SK-MEL-5 (cell line): ENCODE data around the gene ADH5. TPM values are rescaled to one million over a fixed set of nuclear protein-coding genes. Genes with fewer than 3 reads are reported as not detected.
"Not testable (repeated sequence)": the region's sequence is repeated elsewhere in the genome, so short reads cannot be mapped to it uniquely, and the experiment has no call there.

ENCODE experiments used
- DNase-seq: peaks from one replicate; pipeline ENCODE4 v3.0.0-alpha.2; 2016; ENCODE audit warnings: low read depth, low spot score
- in situ Hi-C: cut with HindIII; loops from 2 replicates; pipeline ENCODE4 v1.10.0; 2016; ENCODE audit warnings: low sequenced_read_pairs, high pct_unique_total_duplicates, low pct_unique_long_range_greater_than_20kb
- total RNA-seq: library from RNA; depleted of rRNA; stranded (reverse); fragments of >200 nt; shearing (Covaris generic); gene quantifications from 2 replicates; pipeline ENCODE4 v1.2.3, GENCODE V29; 2014

ADH5 gene
- total RNA-seq, 1 experiment from 2014 or later: 136 TPM

DNA sequence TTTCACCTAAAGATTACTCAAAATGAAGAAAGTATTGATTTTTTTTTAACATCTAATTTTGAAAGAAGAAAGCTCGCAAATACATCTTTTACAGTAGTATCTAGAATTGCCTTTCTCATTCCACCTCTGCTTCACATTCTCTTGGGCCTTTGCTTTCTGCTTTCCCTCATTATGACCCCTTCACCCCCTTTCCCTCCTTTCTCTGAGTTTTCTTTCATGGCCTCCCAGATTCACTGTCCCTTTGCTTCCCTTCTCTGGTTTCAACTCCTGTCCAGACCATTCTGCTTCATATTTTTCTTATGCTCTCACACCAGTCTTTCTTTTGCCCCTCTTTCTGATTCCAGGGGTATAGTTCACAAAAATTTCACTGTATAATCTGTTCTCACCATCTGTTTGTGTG, 29.0 kb downstream of the ADH5 start:
- in situ Hi-C loops: no loop called here
- no peak for DNase-seq

DNA sequence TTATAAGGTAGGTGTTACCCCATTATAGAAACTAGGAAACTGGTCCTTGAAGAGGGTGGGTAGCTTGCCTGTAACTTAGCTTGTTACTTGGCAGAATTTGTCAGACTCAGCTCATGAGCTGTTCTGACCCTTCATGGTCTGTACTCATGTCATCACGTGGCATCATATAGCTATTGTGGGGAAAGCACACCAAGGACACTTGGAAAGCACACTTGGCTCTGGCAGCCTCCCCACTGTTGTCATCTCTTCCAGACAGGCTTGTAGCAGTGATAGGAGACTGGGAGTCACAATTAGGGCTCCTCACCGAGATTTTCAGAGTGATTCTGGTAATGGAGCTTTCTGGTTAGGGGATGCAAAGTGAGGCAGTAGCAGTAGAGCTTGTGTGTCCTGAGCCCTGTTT, 30.4 kb downstream of the ADH5 start:
- in situ Hi-C loops: no loop called here
- DNase-seq: no peak

DNA sequence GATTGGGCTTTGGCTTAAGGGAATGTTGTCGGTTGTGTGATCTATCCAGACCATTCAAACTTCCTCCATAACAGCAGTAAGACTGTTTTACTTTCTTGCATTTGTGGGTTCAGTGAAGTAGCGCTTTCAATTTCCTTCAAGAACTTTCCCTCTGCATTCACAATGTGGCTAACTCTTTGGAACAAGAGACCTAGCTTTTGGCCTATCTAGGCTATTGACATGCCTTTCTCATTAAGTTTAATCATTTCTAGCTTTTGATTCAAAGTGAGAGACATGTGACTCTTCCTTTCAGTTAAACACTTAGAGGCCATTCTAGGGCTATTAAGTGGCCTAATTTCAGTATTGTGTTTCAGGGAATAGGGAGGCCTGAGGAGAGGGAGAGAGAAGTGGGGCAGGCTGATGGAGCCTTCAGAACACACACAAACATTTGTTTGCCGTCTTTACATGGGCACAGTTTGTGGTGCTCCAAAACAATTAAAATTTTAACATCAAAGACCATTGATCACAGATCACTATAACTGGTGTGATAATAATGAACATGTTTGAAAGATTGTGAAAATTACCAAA, 34.1 kb downstream of the ADH5 start:
- in situ Hi-C loops: no loop called here
- no peak for DNase-seq

DNA sequence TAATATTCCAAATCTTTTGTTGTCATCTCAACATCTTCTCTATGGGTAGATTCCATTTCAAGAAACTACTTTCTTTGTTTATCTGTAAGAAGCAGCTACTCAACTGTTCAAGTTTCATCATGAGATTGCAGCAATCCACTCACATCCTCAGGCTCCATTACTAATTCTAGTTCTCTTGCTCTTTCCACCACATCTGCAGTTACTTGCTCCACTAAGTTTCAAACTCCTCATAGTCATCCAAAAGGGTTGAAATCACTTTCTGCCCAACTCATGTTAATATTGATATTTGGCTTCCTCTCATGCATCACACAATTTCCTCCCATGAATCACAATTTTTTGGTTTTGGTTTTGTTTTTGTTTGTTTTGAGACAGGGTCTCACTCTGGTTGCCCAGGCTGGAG, 35.7 kb downstream of the ADH5 start:
- in situ Hi-C loops: no loop called here
- no peak for DNase-seq

DNA sequence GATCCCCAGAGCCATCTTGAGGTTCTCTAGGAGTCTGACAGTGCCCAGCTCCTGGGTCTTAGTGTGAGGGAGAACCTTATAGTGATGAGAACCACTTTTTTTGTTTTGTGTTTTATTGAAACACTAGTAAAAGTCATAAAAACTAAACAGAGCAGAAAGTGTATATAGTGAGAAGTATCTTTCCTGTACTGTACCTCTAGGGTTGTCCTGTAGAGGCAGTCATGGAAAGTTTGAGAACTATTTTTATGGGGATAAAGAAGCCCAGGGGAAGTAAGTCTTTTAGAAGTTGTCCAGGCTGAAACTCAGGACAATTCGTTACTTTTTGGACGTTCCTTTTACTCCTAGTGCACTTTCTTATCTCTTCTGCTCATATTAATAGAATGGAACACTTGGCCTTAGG, 40.9 kb downstream of the ADH5 start:
- in situ Hi-C loops: no loop called here
- no peak for DNase-seq

- in situ Hi-C loops: no loop called here
- DNase-seq: no peak
Measured at GRCh38 chr4:99043346-99043745, 45.2 kb downstream of the ADH5 start.

GRCh38 chr4:99038213-99038612, 50.4 kb downstream of the ADH5 start:
- no peak for DNase-seq
- in situ Hi-C loops: no loop called here

GRCh38 chr4:99033956-99034355, 54.6 kb downstream of the ADH5 start:
- DNase-seq: no peak
- in situ Hi-C loops: no loop called here

- no peak for DNase-seq
- in situ Hi-C loops: no loop called here
Measured at GRCh38 chr4:99029852-99030251, 58.7 kb downstream of the ADH5 start.

- in situ Hi-C loops: no loop called here
- no peak for DNase-seq
Measured at GRCh38 chr4:99029018-99029735, 59.4 kb downstream of the ADH5 start.

- in situ Hi-C loops: no loop called here
- DNase-seq: no peak
Measured at GRCh38 chr4:99028187-99028586, 60.4 kb downstream of the ADH5 start.

DNA sequence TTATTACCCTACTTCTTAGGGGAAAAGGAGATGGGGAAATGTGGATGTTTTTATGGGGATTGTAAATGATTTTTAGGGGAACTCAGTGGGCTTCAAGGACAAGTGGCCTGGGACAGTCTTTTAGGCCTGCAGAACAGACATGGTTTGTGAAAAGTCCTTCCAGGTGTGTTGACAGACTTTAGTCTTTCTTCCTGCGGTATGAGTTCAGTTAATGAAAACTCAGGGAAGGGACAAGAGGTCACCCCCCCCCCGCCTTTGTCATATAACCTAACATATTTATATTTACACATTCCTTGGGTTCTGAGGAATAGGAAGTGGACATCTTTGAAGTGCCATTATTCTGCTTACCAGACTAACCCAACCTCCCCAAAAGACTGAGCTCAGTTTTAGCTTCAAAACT, 61.3 kb downstream of the ADH5 start:
- no peak for DNase-seq
- in situ Hi-C loops: no loop called here

DNA sequence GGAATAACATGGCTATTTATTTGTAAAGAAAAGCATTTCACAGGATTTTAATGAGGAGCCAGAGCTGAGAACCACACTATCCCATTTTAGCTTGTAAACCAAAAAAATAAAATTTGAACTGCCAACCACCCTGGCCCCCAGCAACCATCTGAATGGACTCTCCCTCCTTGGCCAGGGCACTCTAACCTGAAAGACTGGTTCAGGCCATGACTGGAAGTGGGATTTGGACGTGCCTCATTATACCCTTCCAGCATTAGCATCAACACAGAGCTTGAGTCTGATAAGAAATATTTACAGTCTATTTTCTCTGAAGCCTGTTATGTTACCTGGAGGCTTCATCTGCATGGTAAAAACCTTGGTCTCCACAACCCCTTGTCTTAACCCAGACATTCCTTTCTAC, 63.1 kb downstream of the ADH5 start:
- no peak for DNase-seq
- in situ Hi-C loops: no loop called here

GRCh38 chr4:99024481-99025275, 63.9 kb downstream of the ADH5 start:
- DNase-seq: no peak
- in situ Hi-C loops: no loop called here

DNA sequence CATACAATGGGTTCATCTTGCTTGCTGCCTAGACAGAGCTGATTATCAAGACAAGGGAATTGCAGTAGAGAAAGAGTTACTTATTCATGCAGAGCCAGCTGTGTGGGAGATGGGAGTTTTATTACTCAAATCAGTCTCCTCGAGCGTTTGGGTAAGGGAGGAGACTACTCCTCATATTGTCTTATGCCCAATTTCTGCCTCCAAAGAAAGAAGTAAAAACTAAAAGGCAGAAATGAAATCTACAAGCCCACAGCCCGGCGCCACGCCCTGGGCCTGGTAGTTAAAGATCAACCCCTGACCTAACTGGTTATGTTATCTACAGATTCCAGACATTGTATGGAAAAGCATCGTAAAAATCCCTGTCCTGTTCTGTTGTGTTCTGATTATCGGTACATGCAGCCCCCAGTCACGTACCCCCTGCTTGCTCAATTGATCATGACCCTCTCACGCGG, 64.8 kb downstream of the ADH5 start:
- DNase-seq, in situ Hi-C loops: not testable (repeated sequence)

DNA sequence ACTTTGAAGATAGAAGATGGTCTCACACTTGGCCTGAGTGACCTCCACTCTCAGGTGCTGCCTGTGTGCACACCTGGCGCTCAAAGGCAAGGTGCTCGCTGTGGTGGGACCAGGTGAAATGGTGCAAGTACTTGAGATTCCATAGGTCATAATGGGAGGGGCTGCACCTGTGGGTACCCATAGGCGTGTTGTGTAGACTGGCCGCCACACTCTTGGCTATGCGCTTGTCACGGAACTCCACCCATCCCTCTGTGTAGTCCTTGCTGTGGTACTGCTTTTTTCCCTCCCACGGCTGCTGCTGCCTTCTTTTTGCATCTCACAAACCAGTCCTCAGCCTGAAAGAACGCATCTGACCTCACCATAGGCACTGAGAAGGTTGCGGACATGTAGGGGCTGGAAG, 66.0 kb downstream of the ADH5 start:
- in situ Hi-C loops: no loop called here
- DNase-seq: no peak

GRCh38 chr4:99021386-99021785, 67.2 kb downstream of the ADH5 start:
- DNase-seq: no peak
- in situ Hi-C loops: no loop called here
